Measurements from ENCODE around the gene FOXJ3. TPM values are rescaled to one million over a fixed set of nuclear protein-coding genes. Genes with fewer than 3 reads are reported as not detected.

Gene FOXJ3
- total and polyA plus RNA-seq, 2 donors from 2014 or later, result 11.8 to 45.5 TPM

GRCh38 chr1:42334240-42335049 is 590 bp downstream of the FOXJ3 start:
- Histone ChIP-seq H3K27me3 (ENCODE audit: control insufficient read depth, insufficient read depth, low read length) (no peaks in the 10 kb centered on the region), H3K27ac (ENCODE audit: low read depth in 2 of 2, low read length in 2 of 2) (peak overlapping the region; percentile 95), H3K36me3 (ENCODE audit: control insufficient read depth in 2 of 3, insufficient read depth in 3 of 3, low read length in 3 of 3) (no peaks in the 10 kb centered on the region), H3K4me3 (ENCODE audit: low read length in 3 of 3) (peak overlapping the region; percentile 68 to 81 (median 74)), H3K4me1 (ENCODE audit: control insufficient read depth in 2 of 3, insufficient read depth in 2 of 3, low read depth in 1 of 3, low read length in 3 of 3) (peaks cover 3 to 7% (median 4%) of the 10 kb centered on the region in 3 donors), H3K9ac (ENCODE audit: low read length in 3 of 3) (peak overlapping the region; percentile 60 to 67 (median 66)), H3K9me3 (ENCODE audit: control insufficient read depth in 2 of 3, insufficient read depth in 1 of 3, low read length in 3 of 3) (no peaks in the 10 kb centered on the region)
- DNase-seq, result peak in 4 of 5 donors; percentile 63 to 86 (median 69)
- FAIRE-seq, result no peak
- intact Hi-C loops (cut with DNase I), result no loop called here
- no peak for TF ChIP-seq CTCF (IDR thresholded peaks at IDR 0.05; ENCODE audit: borderline replicate concordance, extremely low read depth, insufficient read depth)

GRCh38 chr1:42333662-42334239 is 1.3 kb downstream of the FOXJ3 start:
- H3K4me3 ChIP-seq (ENCODE audit: low read length in 3 of 3), result peak overlapping the region; percentile 68 to 81 (median 74)
- no peaks in the 10 kb centered on the region for H3K36me3 ChIP-seq (ENCODE audit: control insufficient read depth in 2 of 3, insufficient read depth in 3 of 3, low read length in 3 of 3)
- no peaks in the 10 kb centered on the region for H3K9me3 ChIP-seq (ENCODE audit: control insufficient read depth in 2 of 3, insufficient read depth in 1 of 3, low read length in 3 of 3)
- intact Hi-C loops (cut with DNase I), result no loop called here
- peaks cover 3 to 7% (median 4%) of the 10 kb centered on the region in 3 donors for H3K4me1 ChIP-seq (ENCODE audit: control insufficient read depth in 2 of 3, insufficient read depth in 2 of 3, low read depth in 1 of 3, low read length in 3 of 3)
- H3K9ac ChIP-seq (ENCODE audit: low read length in 3 of 3), result peak overlapping the region; percentile 29 to 66 (median 60)
- no peak overlapping the region for H3K27ac ChIP-seq (ENCODE audit: low read depth in 2 of 2, low read length in 2 of 2)
- H3K27me3 ChIP-seq (ENCODE audit: control insufficient read depth, insufficient read depth, low read length), result no peaks in the 10 kb centered on the region
- TF ChIP-seq CTCF (IDR thresholded peaks at IDR 0.05; ENCODE audit: borderline replicate concordance, extremely low read depth, insufficient read depth), result no peak
- DNase-seq (peak in 1 of 5 donors; percentile 20), FAIRE-seq (no peak)

GRCh38 chr1:42332877-42333276 is 2.2 kb downstream of the FOXJ3 start:
- no peak overlapping the region for H3K27ac ChIP-seq (ENCODE audit: low read depth in 2 of 2, low read length in 2 of 2)
- H3K4me1 ChIP-seq (ENCODE audit: control insufficient read depth in 2 of 3, insufficient read depth in 2 of 3, low read depth in 1 of 3, low read length in 3 of 3), result peaks cover 3 to 7% (median 4%) of the 10 kb centered on the region in 3 donors
- H3K36me3 ChIP-seq (ENCODE audit: control insufficient read depth in 2 of 3, insufficient read depth in 3 of 3, low read length in 3 of 3), result no peaks in the 10 kb centered on the region
- no peak for TF ChIP-seq CTCF (IDR thresholded peaks at IDR 0.05; ENCODE audit: borderline replicate concordance, extremely low read depth, insufficient read depth)
- no peak overlapping the region for H3K4me3 ChIP-seq (ENCODE audit: low read length in 3 of 3)
- no peak overlapping the region for H3K9ac ChIP-seq (ENCODE audit: low read length in 3 of 3)
- DNase-seq (no peak), FAIRE-seq (no peak)
- intact Hi-C loops (cut with DNase I), result no loop called here
- H3K9me3 ChIP-seq (ENCODE audit: control insufficient read depth in 2 of 3, insufficient read depth in 1 of 3, low read length in 3 of 3), result no peaks in the 10 kb centered on the region
- no peaks in the 10 kb centered on the region for H3K27me3 ChIP-seq (ENCODE audit: control insufficient read depth, insufficient read depth, low read length)
